Keratinocyte (primary cell): ENCODE results near the gene ADAT3. TPM values are rescaled to one million over a fixed set of nuclear protein-coding genes. Genes with fewer than 3 reads are reported as not detected.

ENCODE experiments used
- DNase-seq: peaks from one replicate; pipeline ENCODE4 v3.0.0-alpha.2; 2011; ENCODE audit warnings: low read depth, missing footprints, low spot score
- FAIRE-seq: peaks from 2 replicates; lab custom pipeline; 2011; peaks lifted over from hg19 to GRCh38; lab: Jason Lieb, UNC
- H2AFZ ChIP-seq: 2 replicates; pipeline ENCODE4 v1.6.0; 2012; ENCODE audit warnings: low read length, control low read depth, inconsistent platforms; ENCODE audit not compliant: control insufficient read depth
- H3K27ac ChIP-seq: 2 replicates; pipeline ENCODE4 v1.5.1; 2011; ENCODE audit warnings: low read length; ENCODE audit not compliant: control insufficient read depth, insufficient read depth
- H3K27me3 ChIP-seq: 3 replicates; pipeline ENCODE4 v1.6.0; 2011; ENCODE audit warnings: low read length; ENCODE audit not compliant: control insufficient read depth, insufficient read depth; ENCODE audit errors: extremely low read depth
- H3K36me3 ChIP-seq, 2 experiments: 2 replicates in 1 of 2; 3 replicates in 1 of 2; pipeline ENCODE4 v1.5.1; 2011; ENCODE audit warnings: low read length in 2 of 2, mild to moderate bottlenecking in 1 of 2; ENCODE audit not compliant: control insufficient read depth in 2 of 2, insufficient read depth in 2 of 2; ENCODE audit errors: extremely low read depth in 1 of 2
- H3K4me1 ChIP-seq: 3 replicates; pipeline ENCODE4 v1.5.1; 2011; ENCODE audit warnings: low read length; ENCODE audit not compliant: control insufficient read depth, insufficient read depth; ENCODE audit errors: extremely low read depth
- H3K4me2 ChIP-seq: 3 replicates; pipeline ENCODE4 v1.6.0; 2011; ENCODE audit warnings: low read depth, low read length; ENCODE audit not compliant: control insufficient read depth, insufficient read depth; ENCODE audit errors: extremely low read depth
- H3K4me3 ChIP-seq, 3 experiments: fragments of 200-600 bp in 1 of 3; sonication (generic) in 1 of 3; 2 replicates in 2 of 3; 3 replicates in 1 of 3; pipeline ENCODE4 v1.5.1; 2011 to 2016; ENCODE audit warnings: low read length in 3 of 3, mild to moderate bottlenecking in 3 of 3, control low read depth in 2 of 3, inconsistent platforms in 1 of 3, low read depth in 1 of 3, mixed read lengths in 1 of 3, mixed run types in 1 of 3, moderate library complexity in 1 of 3; ENCODE audit not compliant: control insufficient read depth in 2 of 3, insufficient read depth in 2 of 3; ENCODE audit errors: extremely low read depth in 1 of 3
- H3K79me2 ChIP-seq: 2 replicates; pipeline ENCODE4 v1.6.0; 2012; ENCODE audit warnings: low read length; ENCODE audit not compliant: control insufficient read depth, insufficient read depth
- H3K9ac ChIP-seq: 3 replicates; pipeline ENCODE4 v1.6.0; 2011; ENCODE audit warnings: low read length; ENCODE audit not compliant: control insufficient read depth, insufficient read depth; ENCODE audit errors: extremely low read depth
- H3K9me1 ChIP-seq: 3 replicates; pipeline ENCODE4 v1.6.0; 2011; ENCODE audit warnings: low read length; ENCODE audit not compliant: control insufficient read depth, insufficient read depth; ENCODE audit errors: extremely low read depth
- H3K9me3 ChIP-seq: 2 replicates; pipeline ENCODE4 v1.5.1; 2012; ENCODE audit warnings: low read depth, low read length; ENCODE audit not compliant: control insufficient read depth
- H4K20me1 ChIP-seq: 3 replicates; pipeline ENCODE4 v1.6.0; 2011; ENCODE audit warnings: low read length; ENCODE audit not compliant: control insufficient read depth, insufficient read depth; ENCODE audit errors: extremely low read depth
- EZH2 ChIP-seq: IDR thresholded peaks from one replicate; pipeline ENCODE4 v1.6.1; 2012; ENCODE audit warnings: inconsistent platforms, mild to moderate bottlenecking, low read length, moderate library complexity
- dilution Hi-C: fragments of 300-500 bp; cut with MboI; formaldehyde crosslinking; loops from one replicate; pipeline ENCODE4 v1.7.0; 2020; ENCODE audit warnings: low sequenced_read_pairs; ENCODE audit not compliant: extremely low pct_ligation_motif_present
- polyA minus RNA-seq, 3 experiments: library from RNA; depleted of rRNA, polyadenylated mRNA; stranded (reverse); fragments of >200 nt; gene quantifications; 1 replicate in 1 of 3; 2 replicates in 1 of 3; 3 replicates in 1 of 3; pipeline ENCODE4 v1.2.3, GENCODE V29; 2011
- polyA plus RNA-seq, 5 experiments: library from polyadenylated mRNA; depleted of rRNA in 3 of 5; stranded (reverse) in 3 of 5; stranded (forward) in 1 of 5; unstranded in 1 of 5; fragments of >200 nt; gene quantifications; 1 replicate in 1 of 5; 2 replicates in 3 of 5; 3 replicates in 1 of 5; pipeline versions ENCODE4 v1.2.1 to v1.2.3, GENCODE V29; 2011 to 2012; ENCODE audit warnings: missing spikeins in 2 of 5, low read depth in 1 of 5, low replicate concordance in 1 of 5
- TF ChIP-seq, protein P1 (sequence below), 3 experiments: IDR thresholded peaks in 1 of 3; conservative IDR thresholded peaks in 1 of 3; optimal IDR thresholded peaks in 1 of 3; 2 replicates in 2 of 3; 3 replicates in 1 of 3; pipeline versions ENCODE3 to v1.5.1; 2011; ENCODE audit warnings: low read length in 3 of 3, mild to moderate bottlenecking in 3 of 3, moderate library complexity in 2 of 3, control low read depth in 1 of 3, inconsistent platforms in 1 of 3; ENCODE audit not compliant: insufficient read depth in 2 of 3; ENCODE audit errors: extremely low read depth in 1 of 3

Gene ADAT3
- 0.55 to 0.93 TPM (median 0.85 TPM) in 3 replicates for polyA plus RNA-seq
- 0.69 TPM for polyA plus RNA-seq (2011; ENCODE audit: low read depth)
- polyA plus RNA-seq (2011; cell fraction: cytosol; rRNA removed) = 0.15 and 1.7 TPM in 2 replicates
- polyA plus RNA-seq (2011; cell fraction: nucleus; rRNA removed) = 1.2 and 2.4 TPM in 2 replicates
- 1.9 and 3.4 TPM in 2 replicates for polyA plus RNA-seq (2012; ENCODE audit: low replicate concordance)
- 0.20 to 0.36 TPM in 2 of 3 replicates, not detected in the other for polyA minus RNA-seq
- polyA minus RNA-seq (2011; cell fraction: cytosol; rRNA and poly(A)+ RNA removed) = 2.1 TPM
- 2.1 and 2.6 TPM in 2 replicates for polyA minus RNA-seq (2011; cell fraction: nucleus; rRNA and poly(A)+ RNA removed)

GRCh38 chr19:1905110-1905862 lies at the start of gene ADAT3, which contains the start of gene SCAMP4:
ADAT3 (plus strand) TSS chr19:1905399; CDS start chr19:1912048, 6,649 bp downstream.
SCAMP4 (plus strand) TSS chr19:1905399; CDS start chr19:1915020, 9,621 bp downstream.
- peak; percentile 95 for DNase-seq
- TF ChIP-seq, protein P1, sequence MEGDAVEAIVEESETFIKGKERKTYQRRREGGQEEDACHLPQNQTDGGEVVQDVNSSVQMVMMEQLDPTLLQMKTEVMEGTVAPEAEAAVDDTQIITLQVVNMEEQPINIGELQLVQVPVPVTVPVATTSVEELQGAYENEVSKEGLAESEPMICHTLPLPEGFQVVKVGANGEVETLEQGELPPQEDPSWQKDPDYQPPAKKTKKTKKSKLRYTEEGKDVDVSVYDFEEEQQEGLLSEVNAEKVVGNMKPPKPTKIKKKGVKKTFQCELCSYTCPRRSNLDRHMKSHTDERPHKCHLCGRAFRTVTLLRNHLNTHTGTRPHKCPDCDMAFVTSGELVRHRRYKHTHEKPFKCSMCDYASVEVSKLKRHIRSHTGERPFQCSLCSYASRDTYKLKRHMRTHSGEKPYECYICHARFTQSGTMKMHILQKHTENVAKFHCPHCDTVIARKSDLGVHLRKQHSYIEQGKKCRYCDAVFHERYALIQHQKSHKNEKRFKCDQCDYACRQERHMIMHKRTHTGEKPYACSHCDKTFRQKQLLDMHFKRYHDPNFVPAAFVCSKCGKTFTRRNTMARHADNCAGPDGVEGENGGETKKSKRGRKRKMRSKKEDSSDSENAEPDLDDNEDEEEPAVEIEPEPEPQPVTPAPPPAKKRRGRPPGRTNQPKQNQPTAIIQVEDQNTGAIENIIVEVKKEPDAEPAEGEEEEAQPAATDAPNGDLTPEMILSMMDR (optimal IDR thresholded peaks at IDR 0.05 in 1 of 3, IDR thresholded peaks at IDR 0.05 in 1 of 3, conservative IDR thresholded peaks at IDR 0.05 in 1 of 3; ENCODE audit: extremely low read depth in 1 of 3, insufficient read depth in 2 of 3, low read length in 3 of 3) = no peak
- TF ChIP-seq EZH2 = no peak
- Histone ChIP-seq H2AFZ (peak within 1 kb of the TSS; percentile 88), H3K4me3 (peak within 1 kb of the TSS; percentile 62 to 87 (median 82)), H3K36me3 (peaks cover 0 to 3% of the 10 kb centered on the region in 2 experiments), H3K4me2 (peak within 1 kb of the TSS; percentile 93), H3K9me3 (no peaks in the 10 kb centered on the region), H4K20me1 (peaks cover 5% of the 10 kb centered on the region), H3K27ac (peak within 1 kb of the TSS; percentile 88), H3K4me1 (peaks cover 37% of the 10 kb centered on the region), H3K79me2 (peaks cover 39% of the 10 kb centered on the region), H3K9me1 (no peaks in the 10 kb centered on the region), H3K9ac (peak within 1 kb of the TSS; percentile 87), H3K27me3 (no peaks in the 10 kb centered on the region)
- dilution Hi-C loops = no loop called here
- FAIRE-seq = peak; percentile 84

- Histone ChIP-seq H3K79me2 (peaks cover 81% of the 10 kb centered on the region), H3K4me1 (peaks cover 67% of the 10 kb centered on the region), H3K27me3 (no peaks in the 10 kb centered on the region), H2AFZ (no peak overlapping the region), H4K20me1 (peaks cover 14% of the 10 kb centered on the region), H3K36me3 (peaks cover 0 to 2% of the 10 kb centered on the region in 2 experiments), H3K9me3 (no peaks in the 10 kb centered on the region), H3K9me1 (no peaks in the 10 kb centered on the region), H3K4me3 (peak overlapping the region; percentile 19 to 68 (median 59)), H3K9ac (peak overlapping the region; percentile 69), H3K27ac (peak overlapping the region; percentile 71), H3K4me2 (peak overlapping the region; percentile 96)
- FAIRE-seq (no peak), DNase-seq (no peak)
- dilution Hi-C loops = no loop called here
- TF ChIP-seq, protein P1 (optimal IDR thresholded peaks at IDR 0.05 in 1 of 3, IDR thresholded peaks at IDR 0.05 in 1 of 3, conservative IDR thresholded peaks at IDR 0.05 in 1 of 3; ENCODE audit: extremely low read depth in 1 of 3, insufficient read depth in 2 of 3, low read length in 3 of 3) = no peak
- TF ChIP-seq EZH2 = no peak
Measured at GRCh38 chr19:1855828-1856255, 49.4 kb upstream of the ADAT3 start.
